NCI-H1694 treated with DMSO at 0.1 percent for 48 hours (cell line): Measurements from ENCODE around the gene SPSB4.
A peak's percentile ranks its signal among the peaks of the same experiment; 100 is the strongest.
"Not testable (repeated sequence)": the region's sequence is repeated elsewhere in the genome, so short reads cannot be mapped to it uniquely, and the experiment has no call there.

ENCODE experiments used
- DNase-seq: peaks from one replicate; lab custom pipeline; 2025; lab: John Stamatoyannopoulos, UW

SPSB4 gene

DNA sequence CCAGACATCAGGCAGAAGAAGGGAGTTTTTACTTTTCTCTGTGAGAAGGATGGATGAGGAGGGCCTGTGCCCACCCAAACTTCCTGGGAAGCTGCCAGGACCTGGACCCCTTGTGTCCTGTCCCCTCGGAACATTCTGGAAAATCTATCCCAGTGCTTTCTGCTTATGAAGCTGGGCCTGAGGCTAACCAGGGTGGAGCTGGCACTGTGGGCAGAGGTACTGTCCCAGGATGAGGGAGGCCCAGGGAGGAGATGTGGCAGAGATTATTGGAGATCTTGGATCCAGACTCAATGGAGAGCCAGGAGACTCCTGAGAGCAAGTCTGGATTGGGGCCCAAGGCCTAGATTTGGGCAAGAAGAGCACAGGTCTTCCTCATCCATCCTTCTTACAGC is 44.4 kb downstream of the SPSB4 start:
- DNase-seq = no peak

- no peak for DNase-seq
Measured at GRCh38 chr3:141096164-141096563, 45.0 kb downstream of the SPSB4 start.

- no peak for DNase-seq
Measured at GRCh38 chr3:141096981-141097380, 45.8 kb downstream of the SPSB4 start.

GRCh38 chr3:141100112-141100511 is 49.0 kb downstream of the SPSB4 start:
- DNase-seq = no peak

- DNase-seq = no peak
Measured at GRCh38 chr3:141100531-141101320, 49.6 kb downstream of the SPSB4 start.

- DNase-seq = no peak
Measured at GRCh38 chr3:141102372-141102771, 51.2 kb downstream of the SPSB4 start.

DNA sequence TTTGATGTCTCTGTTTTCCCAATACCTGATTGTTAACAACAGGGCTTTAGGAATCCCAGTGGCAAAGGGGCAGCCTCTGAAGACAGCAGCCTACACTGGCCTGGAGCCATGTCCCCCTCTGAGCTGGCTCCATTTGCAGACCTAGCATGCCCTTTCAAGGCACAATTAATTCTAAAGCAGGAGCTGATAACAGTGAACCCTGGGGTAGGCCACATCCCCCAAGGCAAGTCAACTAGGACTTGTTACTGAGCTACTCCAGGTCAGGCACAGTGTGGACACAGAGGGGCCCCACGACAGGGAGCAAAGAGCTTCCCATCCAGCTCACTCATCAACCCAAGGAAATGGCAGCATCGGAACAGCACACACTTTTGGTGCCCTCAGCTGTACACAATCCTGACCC is 51.9 kb downstream of the SPSB4 start:
- no peak for DNase-seq

DNA sequence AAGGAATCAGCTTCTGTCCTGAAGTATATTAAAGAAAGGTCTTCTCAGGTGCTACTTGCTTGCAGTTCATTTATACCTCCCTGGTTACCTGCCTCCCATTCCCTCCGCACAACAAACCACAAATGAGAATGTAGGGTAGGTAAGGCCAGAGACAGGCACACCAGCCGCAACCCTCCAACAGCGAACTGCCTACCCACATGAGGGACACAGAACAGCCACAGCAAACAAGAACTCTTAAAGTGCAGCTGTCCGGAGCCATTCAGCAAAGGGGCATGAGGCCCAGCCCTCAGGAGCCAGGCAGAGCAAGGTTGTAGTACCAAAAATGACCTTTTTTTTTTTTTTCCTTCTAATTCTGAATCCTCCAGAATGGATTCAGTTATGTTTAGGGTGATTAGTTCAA is 52.4 kb downstream of the SPSB4 start:
- DNase-seq = no peak

DNA sequence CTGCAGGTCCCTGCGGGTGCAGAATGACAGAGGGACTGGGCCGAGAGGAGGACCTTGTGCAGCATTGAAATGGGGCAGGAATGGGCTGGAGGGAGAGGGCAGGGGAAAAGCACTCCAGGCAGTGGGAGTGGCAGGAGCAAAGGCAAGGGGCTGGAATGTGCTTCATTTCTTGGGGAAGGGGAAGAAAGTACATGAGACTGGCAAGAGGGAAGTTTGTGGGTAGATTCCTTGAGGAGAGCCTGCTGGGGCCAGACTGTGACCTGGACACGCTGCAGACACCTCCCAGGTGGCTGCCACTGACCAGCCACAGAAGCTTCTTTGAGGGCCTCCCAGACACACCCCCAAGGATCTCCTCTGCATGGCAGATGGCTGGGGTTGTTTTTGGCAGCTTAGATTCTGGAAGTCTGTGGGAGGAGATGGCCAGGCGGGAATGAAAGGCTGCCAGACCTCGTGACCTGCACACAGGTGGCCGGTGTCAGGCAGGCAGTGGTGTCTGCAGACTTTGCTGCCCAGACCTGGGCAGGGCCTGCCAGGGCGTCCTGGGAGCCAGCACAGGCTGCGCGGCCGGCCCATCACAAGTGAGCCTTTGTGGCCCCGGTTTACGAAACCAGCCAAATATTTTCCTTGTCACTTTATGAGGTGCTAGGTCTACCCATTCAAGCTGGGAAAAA is 53.1 kb downstream of the SPSB4 start:
- DNase-seq = no peak

- peak; percentile 90 for DNase-seq
Measured at GRCh38 chr3:141105828-141106628, 54.9 kb downstream of the SPSB4 start.

- DNase-seq = no peak
Measured at GRCh38 chr3:141106842-141107241, 55.7 kb downstream of the SPSB4 start.

DNA sequence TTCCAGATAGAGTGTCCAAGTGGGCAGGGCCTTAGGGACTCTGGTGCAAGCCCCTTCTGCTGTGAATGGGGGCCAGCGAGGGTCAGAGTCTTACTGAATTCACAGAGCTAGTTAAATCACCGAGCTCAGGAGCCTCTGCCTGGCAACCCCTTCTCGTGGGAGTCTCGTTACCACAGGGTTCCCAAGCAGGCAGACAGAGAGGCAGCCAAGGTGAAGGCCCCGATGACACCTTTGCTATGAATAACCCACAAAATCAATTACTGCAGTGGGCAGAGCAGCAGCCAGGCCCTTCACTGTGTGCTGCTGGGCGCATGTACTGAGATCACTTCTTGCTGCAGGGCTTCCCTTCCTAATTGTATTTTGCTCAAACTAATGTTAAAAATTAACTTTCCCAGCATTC is 56.9 kb downstream of the SPSB4 start:
- DNase-seq = no peak

- DNase-seq = no peak
Measured at GRCh38 chr3:141109751-141110150, 58.6 kb downstream of the SPSB4 start.

DNA sequence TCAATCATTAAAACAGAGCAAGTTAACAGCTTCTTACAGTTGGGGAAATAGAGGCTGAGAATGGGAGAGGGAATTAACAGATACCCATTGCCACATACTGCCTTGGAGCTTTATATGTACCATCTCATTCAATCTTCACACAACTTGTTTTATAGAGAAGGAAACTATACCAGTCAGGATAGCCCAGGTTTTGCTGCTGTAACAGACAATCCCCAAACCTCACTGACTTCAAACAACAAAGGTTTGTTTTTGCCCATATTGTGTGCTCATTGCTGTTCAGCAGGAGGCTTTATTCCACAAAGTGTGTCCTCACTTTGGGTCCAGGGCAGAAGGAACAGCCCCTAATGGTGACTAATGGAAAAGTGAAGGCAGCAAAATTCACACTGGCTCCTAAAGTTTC is 59.2 kb downstream of the SPSB4 start:
- no peak for DNase-seq

DNA sequence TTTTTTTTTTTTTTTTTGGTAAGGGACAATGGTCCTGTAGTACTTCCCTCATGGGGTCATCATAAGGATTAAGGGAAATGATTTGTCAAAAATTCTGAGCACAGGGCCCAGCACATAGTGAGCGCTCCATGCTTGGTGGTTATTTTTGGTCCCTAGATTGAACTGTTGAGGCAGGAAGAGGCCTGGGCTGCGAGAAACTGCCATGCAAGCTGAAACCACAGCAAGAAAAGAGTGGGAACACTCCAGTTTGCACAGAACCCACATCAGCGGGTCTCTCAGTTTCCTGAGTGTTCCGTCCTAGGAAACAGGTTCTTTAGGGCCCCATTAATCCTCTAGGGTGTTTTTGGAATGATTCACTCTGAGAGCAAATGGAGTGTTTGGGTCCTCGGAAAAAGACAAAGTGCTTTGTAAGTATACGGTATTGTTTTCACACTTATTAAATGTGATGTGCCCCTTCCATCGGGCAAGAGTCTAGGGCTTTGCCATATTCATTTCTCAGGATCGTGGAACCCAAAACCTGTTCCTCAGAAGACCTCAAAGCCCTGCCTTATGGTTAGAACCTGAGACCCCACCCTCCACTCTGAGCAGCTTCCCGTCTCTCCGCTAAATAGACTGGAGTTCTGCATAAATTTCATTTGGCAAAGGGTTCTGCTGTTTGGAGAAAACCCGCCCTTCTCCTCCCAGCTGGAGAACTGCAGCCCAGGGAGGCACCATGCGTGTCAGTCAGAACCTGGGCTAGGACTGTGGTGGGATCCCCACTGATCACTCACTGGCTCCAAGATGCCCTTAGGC is 60.4 kb downstream of the SPSB4 start:
- no peak for DNase-seq

DNA sequence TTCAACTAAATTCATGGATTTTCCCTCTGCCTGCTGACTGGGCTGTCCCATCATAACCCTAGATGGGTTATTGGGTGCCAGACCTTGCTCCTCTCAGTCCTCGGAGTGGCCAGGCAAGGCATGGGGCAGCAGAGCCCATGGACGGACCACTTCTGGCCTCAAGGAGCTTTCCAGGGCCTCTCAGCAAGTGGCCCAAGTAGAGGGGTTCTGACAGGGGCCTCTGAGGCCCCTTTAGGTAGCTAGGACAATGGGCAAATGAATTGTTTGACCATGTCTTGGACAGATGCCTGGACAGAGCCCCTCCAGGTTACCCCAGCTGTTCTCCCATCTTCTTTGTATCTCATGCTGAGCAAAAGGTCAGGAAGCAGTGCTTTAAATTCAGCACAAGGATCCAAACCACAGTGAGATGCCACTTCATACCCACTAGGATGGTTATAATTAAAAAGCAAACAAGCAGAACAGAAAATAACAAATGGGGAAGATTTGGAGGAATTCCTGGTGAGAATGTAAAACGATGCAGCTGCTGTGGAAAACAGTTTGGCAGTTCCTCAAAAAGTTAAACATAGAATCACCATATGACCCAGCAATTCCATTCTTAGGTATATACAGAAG is 61.6 kb downstream of the SPSB4 start:
- no peak for DNase-seq

- not testable (repeated sequence) for DNase-seq
Measured at GRCh38 chr3:141113680-141114079, 62.5 kb downstream of the SPSB4 start.

DNA sequence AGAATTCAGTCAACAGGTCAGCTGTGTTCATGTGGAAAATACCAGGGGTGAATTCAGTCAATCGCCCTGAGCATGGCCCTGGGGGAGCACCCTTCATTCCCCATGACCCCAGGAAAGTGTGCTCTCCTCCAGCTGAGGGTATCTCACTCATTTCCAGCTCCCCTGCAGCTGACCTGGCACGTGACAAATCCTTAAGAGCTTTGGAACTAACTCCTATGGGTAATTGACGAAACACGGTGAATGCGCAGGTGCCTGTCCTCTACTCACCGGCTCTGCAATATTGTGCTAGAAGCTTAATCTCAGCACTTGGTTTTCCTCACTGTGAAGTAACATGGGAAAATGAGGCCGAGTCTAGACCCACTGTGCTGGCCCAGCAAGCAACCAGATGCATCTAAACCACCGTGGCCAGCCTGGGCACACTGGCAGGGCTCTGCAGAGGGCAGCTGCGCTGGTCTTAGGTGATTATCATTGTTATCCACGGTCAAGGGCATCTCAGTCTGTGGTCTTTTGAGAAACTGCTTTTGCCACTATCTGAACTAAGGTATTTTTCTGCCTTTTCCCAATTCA is 63.1 kb downstream of the SPSB4 start:
- no peak for DNase-seq

DNA sequence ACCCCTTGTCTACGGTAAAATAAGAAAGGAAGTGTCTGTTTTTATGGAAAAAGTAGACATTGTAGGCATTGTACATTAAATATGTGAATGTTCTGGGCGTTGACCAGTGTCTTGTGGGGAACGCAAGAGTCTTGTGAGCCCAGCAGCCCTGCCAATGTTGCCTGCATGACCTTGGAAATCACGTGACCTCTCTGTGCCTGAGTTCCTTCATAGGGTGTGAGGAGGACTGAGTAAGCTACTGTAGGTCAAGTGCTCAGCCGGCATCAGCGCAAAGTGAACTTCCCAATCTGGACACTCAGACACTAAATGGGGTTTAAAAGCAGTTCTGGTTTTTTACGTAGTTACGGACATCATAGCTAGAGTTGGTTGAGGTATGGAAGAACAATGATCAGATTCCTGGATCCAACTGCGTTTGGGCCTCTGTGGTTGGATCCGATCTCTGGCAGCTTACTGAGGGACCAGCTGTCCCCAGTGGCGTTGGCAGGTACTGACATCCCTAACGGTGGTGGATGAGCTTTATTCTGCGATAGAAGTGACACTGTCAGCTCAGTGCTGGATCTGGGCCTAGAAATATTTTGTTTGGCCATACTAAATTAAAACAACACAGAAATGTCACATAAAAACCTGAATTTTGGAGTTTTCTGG is 63.8 kb downstream of the SPSB4 start:
- DNase-seq = no peak

GRCh38 chr3:141115789-141116541 is 64.8 kb downstream of the SPSB4 start:
- DNase-seq = no peak
